CD14-positive monocyte (primary cell): ENCODE results near the gene HECW1. TPM values are rescaled to one million over a fixed set of nuclear protein-coding genes. Genes with fewer than 3 reads are reported as not detected.

ENCODE experiments used
- DNase-seq, 3 donors: peaks; one replicate each; pipeline ENCODE4 v3.0.0-alpha.2; 2011 to 2022
- H2AFZ ChIP-seq: 2 replicates; pipeline ENCODE4 v1.6.0; 2012; ENCODE audit warnings: mild to moderate bottlenecking, low read depth, low read length, inconsistent platforms; ENCODE audit not compliant: insufficient read depth, poor library complexity, severe bottlenecking
- H3K27ac ChIP-seq, 2 donors: 1 replicate in 1 of 2; 2 replicates in 1 of 2; pipeline ENCODE4 v1.5.1; 2012 to 2013; ENCODE audit warnings: low read length in 2 of 2, control low read depth in 1 of 2, inconsistent platforms in 1 of 2, low read depth in 1 of 2, mild to moderate bottlenecking in 1 of 2
- H3K27me3 ChIP-seq, 2 donors: one replicate each; pipeline versions ENCODE4 v1.6.0 to v1.6.1; 2011 to 2013; ENCODE audit warnings: low read length in 2 of 2; ENCODE audit not compliant: control insufficient read depth in 2 of 2, insufficient read depth in 2 of 2
- H3K36me3 ChIP-seq, 2 donors: replicated peaks in 1 of 2; 1 replicate in 1 of 2; 2 replicates in 1 of 2; pipeline versions ENCODE4 v1.5.1 to v1.6.1; 2012 to 2013; ENCODE audit warnings: low read length in 2 of 2, control low read depth in 1 of 2, inconsistent platforms in 1 of 2, mild to moderate bottlenecking in 1 of 2; ENCODE audit not compliant: insufficient read depth in 2 of 2, control insufficient read depth in 1 of 2
- H3K4me1 ChIP-seq, 2 donors: 1 replicate in 1 of 2; 2 replicates in 1 of 2; pipeline versions ENCODE4 v1.5.1 to v1.6.1; 2012 to 2013; ENCODE audit warnings: low read length in 2 of 2, control low read depth in 1 of 2, inconsistent platforms in 1 of 2, mild to moderate bottlenecking in 1 of 2, moderate library complexity in 1 of 2; ENCODE audit not compliant: insufficient read depth in 2 of 2, control insufficient read depth in 1 of 2
- H3K4me2 ChIP-seq: replicated peaks from 2 replicates; pipeline ENCODE3; 2012; ENCODE audit warnings: low read length, moderate library complexity, mild to moderate bottlenecking; ENCODE audit not compliant: poor library complexity, severe bottlenecking; ENCODE audit errors: extremely low read depth
- H3K4me3 ChIP-seq, 3 experiments: fragments of 200-600 bp in 1 of 3; sonication (generic) in 1 of 3; replicated peaks in 1 of 3; 1 replicate in 2 of 3; 2 replicates in 1 of 3; pipeline ENCODE4 v1.5.1; 2011 to 2013; ENCODE audit warnings: low read length in 3 of 3, mild to moderate bottlenecking in 3 of 3, control low read depth in 2 of 3, low read depth in 2 of 3, inconsistent platforms in 1 of 3, moderate library complexity in 1 of 3
- H3K79me2 ChIP-seq: 2 replicates; pipeline ENCODE4 v1.6.0; 2012; ENCODE audit warnings: mild to moderate bottlenecking, control low read depth, inconsistent platforms, low read length, moderate library complexity; ENCODE audit not compliant: insufficient read depth
- H3K9ac ChIP-seq: 2 replicates; pipeline ENCODE4 v1.6.0; 2017; ENCODE audit warnings: low read length, mild to moderate bottlenecking; ENCODE audit not compliant: insufficient read depth, poor library complexity, severe bottlenecking
- H3K9me3 ChIP-seq, 2 donors: replicated peaks in 1 of 2; 1 replicate in 1 of 2; 2 replicates in 1 of 2; pipeline versions ENCODE4 v1.5.1 to v1.6.1; 2012 to 2013; ENCODE audit warnings: low read length in 2 of 2, control low read depth in 1 of 2; ENCODE audit not compliant: control insufficient read depth in 1 of 2, insufficient read depth in 1 of 2
- H4K20me1 ChIP-seq: 2 replicates; pipeline ENCODE4 v1.6.0; 2012; ENCODE audit warnings: mild to moderate bottlenecking, low read length, control low read depth, moderate library complexity; ENCODE audit not compliant: insufficient read depth
- H3K27ac Mint-ChIP-seq, 7 donors: one replicate each; pipeline ENCODE4 v1.8.0; 2020; ENCODE audit warnings: mild to moderate bottlenecking in 7 of 7, mixed read lengths in 7 of 7, moderate library complexity in 6 of 7, inconsistent platforms in 2 of 7
- H3K27me3 Mint-ChIP-seq, 3 donors: one replicate each; pipeline ENCODE4 v1.8.0; 2021 to 2022; ENCODE audit warnings: low read depth in 3 of 3, mild to moderate bottlenecking in 3 of 3, mixed read lengths in 3 of 3, moderate library complexity in 3 of 3, inconsistent platforms in 1 of 3
- H3K36me3 Mint-ChIP-seq, 2 donors: one replicate each; pipeline ENCODE4 v1.8.0; 2020; ENCODE audit warnings: mixed read lengths in 2 of 2, inconsistent platforms in 1 of 2, mild to moderate bottlenecking in 1 of 2
- H3K4me1 Mint-ChIP-seq: one replicate; pipeline ENCODE4 v1.8.0; 2020; ENCODE audit warnings: mild to moderate bottlenecking, mixed read lengths
- H3K4me3 Mint-ChIP-seq, 2 donors: one replicate each; pipeline ENCODE4 v1.8.0; 2020; ENCODE audit warnings: mild to moderate bottlenecking in 2 of 2, mixed read lengths in 2 of 2, moderate library complexity in 1 of 2
- H3K9me3 Mint-ChIP-seq, 7 donors: one replicate each; pipeline ENCODE4 v1.8.0; 2020 to 2022; ENCODE audit warnings: mixed read lengths in 7 of 7, mild to moderate bottlenecking in 6 of 7, moderate library complexity in 6 of 7, inconsistent platforms in 2 of 7
- whole genome bisulfite sequencing: methylation state at CpG from one replicate; pipeline ENCODE4 v1.1.5; 2013; ENCODE audit warnings: missing lambda C conversion rate; ENCODE audit not compliant: insufficient coverage; 5-methylcytosine and 5-hydroxymethylcytosine counted together
- intact Hi-C, 2 donors: fragments of 100-400 bp; cut with micrococcal nuclease; formaldehyde crosslinking; loops; one replicate each; pipeline versions ENCODE4 v1.15.0 to v1.15.1; 2023
- polyA plus RNA-seq, 3 donors: library from polyadenylated mRNA; depleted of rRNA in 1 of 3; unstranded in 2 of 3; stranded (reverse) in 1 of 3; fragments of 300-500 nt in 2 of 3; fragments of >200 nt in 1 of 3; fragmentation: Illumina TruSeq in 2 of 3; gene quantifications; 1 replicate in 2 of 3; 2 replicates in 1 of 3; pipeline ENCODE4 v1.2.3, GENCODE V29; 2012 to 2021
- TF ChIP-seq, protein P1 (sequence below): fragments of 200-600 bp; IDR thresholded peaks from one replicate; pipeline ENCODE4 v1.8.0; 2022; ENCODE audit warnings: antibody characterized with exemption, mild to moderate bottlenecking

The HECW1 gene
- polyA plus RNA-seq, 3 donors: not detected

GRCh38 chr7:43476896-43477295, 364.4 kb downstream of the HECW1 start:
- no peaks in the 10 kb centered on the region for H3K9me3 ChIP-seq
- no peaks in the 10 kb centered on the region for H4K20me1 ChIP-seq
- peaks cover 0 to 2% (median 0%) of the 10 kb centered on the region in 7 donors for H3K9me3 Mint-ChIP-seq
- no peak overlapping the region for H2AFZ ChIP-seq
- no peak overlapping the region for H3K27ac ChIP-seq
- H3K27ac Mint-ChIP-seq: no peak overlapping the region
- TF ChIP-seq, protein P1, sequence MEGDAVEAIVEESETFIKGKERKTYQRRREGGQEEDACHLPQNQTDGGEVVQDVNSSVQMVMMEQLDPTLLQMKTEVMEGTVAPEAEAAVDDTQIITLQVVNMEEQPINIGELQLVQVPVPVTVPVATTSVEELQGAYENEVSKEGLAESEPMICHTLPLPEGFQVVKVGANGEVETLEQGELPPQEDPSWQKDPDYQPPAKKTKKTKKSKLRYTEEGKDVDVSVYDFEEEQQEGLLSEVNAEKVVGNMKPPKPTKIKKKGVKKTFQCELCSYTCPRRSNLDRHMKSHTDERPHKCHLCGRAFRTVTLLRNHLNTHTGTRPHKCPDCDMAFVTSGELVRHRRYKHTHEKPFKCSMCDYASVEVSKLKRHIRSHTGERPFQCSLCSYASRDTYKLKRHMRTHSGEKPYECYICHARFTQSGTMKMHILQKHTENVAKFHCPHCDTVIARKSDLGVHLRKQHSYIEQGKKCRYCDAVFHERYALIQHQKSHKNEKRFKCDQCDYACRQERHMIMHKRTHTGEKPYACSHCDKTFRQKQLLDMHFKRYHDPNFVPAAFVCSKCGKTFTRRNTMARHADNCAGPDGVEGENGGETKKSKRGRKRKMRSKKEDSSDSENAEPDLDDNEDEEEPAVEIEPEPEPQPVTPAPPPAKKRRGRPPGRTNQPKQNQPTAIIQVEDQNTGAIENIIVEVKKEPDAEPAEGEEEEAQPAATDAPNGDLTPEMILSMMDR: no peak
- no peaks in the 10 kb centered on the region for H3K36me3 Mint-ChIP-seq
- no peak for DNase-seq
- H3K27me3 Mint-ChIP-seq: peaks cover 0 to 2% (median 0%) of the 10 kb centered on the region in 3 donors
- no peaks in the 10 kb centered on the region for H3K4me1 ChIP-seq
- H3K4me3 ChIP-seq: no peak overlapping the region
- intact Hi-C loops: no loop called here
- H3K36me3 ChIP-seq: no peaks in the 10 kb centered on the region
- H3K79me2 ChIP-seq: no peaks in the 10 kb centered on the region
- H3K9ac ChIP-seq: no peak overlapping the region
- H3K27me3 ChIP-seq: no peaks in the 10 kb centered on the region
- no peaks in the 10 kb centered on the region for H3K4me1 Mint-ChIP-seq
- WGBS: no CpG with 5 or more reads among the region's 2 CpGs
- H3K4me3 Mint-ChIP-seq: no peak overlapping the region
- H3K4me2 ChIP-seq: no peak overlapping the region

- Histone ChIP-seq H3K9me3 (no peaks in the 10 kb centered on the region), H3K27me3 (no peaks in the 10 kb centered on the region)
- H3K4me3 Mint-ChIP-seq: no peak overlapping the region
Observed at GRCh38 chr7:43479042-43479441, 366.6 kb downstream of the HECW1 start.

More at GRCh38 chr7:43479042-43479441, 366.6 kb downstream of the HECW1 start:
- Histone ChIP-seq H3K4me1 (no peaks in the 10 kb centered on the region), H3K27ac (no peak overlapping the region), H3K36me3 (no peaks in the 10 kb centered on the region), H4K20me1 (no peaks in the 10 kb centered on the region), H2AFZ (no peak overlapping the region), H3K79me2 (no peaks in the 10 kb centered on the region), H3K9ac (no peak overlapping the region), H3K4me2 (no peak overlapping the region), H3K4me3 (no peak overlapping the region)
- no peak for DNase-seq
- intact Hi-C loops: no loop called here
- TF ChIP-seq, protein P1: no peak
- no peak overlapping the region for H3K27ac Mint-ChIP-seq
- no peaks in the 10 kb centered on the region for H3K36me3 Mint-ChIP-seq
- WGBS: 77% methylated on average over 5 of the region's 6 CpGs
- H3K9me3 Mint-ChIP-seq: no peaks in the 10 kb centered on the region
- H3K4me1 Mint-ChIP-seq: no peaks in the 10 kb centered on the region
- peaks cover 2 to 4% (median 2%) of the 10 kb centered on the region in 3 donors for H3K27me3 Mint-ChIP-seq
